GM23248 (cell line): ENCODE measurements around the gene PLA2G4F. TPM values are rescaled to one million over a fixed set of nuclear protein-coding genes. Genes with fewer than 3 reads are reported as not detected.

ENCODE experiments used
- DNase-seq: peaks from one replicate; pipeline ENCODE4 v3.0.0-alpha.2; 2015
- H2AFZ ChIP-seq: fragments of 200-600 bp; sonication (generic); 2 replicates; pipeline ENCODE4 v1.6.1; 2016; ENCODE audit warnings: antibody characterized with exemption
- H3F3A ChIP-seq: fragments of 200-600 bp; sonication (generic); 2 replicates; pipeline ENCODE4 v1.6.1; 2016; ENCODE audit warnings: mild to moderate bottlenecking, antibody characterized with exemption, mixed run types; ENCODE audit not compliant: insufficient read depth
- H3K27ac ChIP-seq: fragments of 200-600 bp; sonication (generic); 2 replicates; pipeline ENCODE4 v1.5.1; 2016; ENCODE audit warnings: mild to moderate bottlenecking
- H3K27me3 ChIP-seq: fragments of 200-600 bp; sonication (generic); replicated peaks from 2 replicates; pipeline ENCODE4 v1.6.1; 2016; ENCODE audit warnings: mild to moderate bottlenecking; ENCODE audit not compliant: insufficient read depth
- H3K36me3 ChIP-seq: fragments of 200-600 bp; sonication (generic); 2 replicates; pipeline ENCODE4 v1.6.1; 2016; ENCODE audit warnings: low read depth, mild to moderate bottlenecking
- H3K4me1 ChIP-seq: fragments of 200-600 bp; sonication (generic); 2 replicates; pipeline ENCODE4 v1.6.1; 2016; ENCODE audit warnings: mild to moderate bottlenecking; ENCODE audit not compliant: insufficient read depth
- H3K4me2 ChIP-seq: fragments of 200-600 bp; sonication (generic); one replicate; pipeline ENCODE4 v1.6.1; 2016; ENCODE audit warnings: mild to moderate bottlenecking; ENCODE audit not compliant: unreplicated experiment
- H3K4me3 ChIP-seq: fragments of 200-600 bp; sonication (generic); 2 replicates; pipeline ENCODE4 v1.5.1; 2016; ENCODE audit warnings: mild to moderate bottlenecking
- H3K79me2 ChIP-seq: fragments of 200-600 bp; sonication (generic); 2 replicates; pipeline ENCODE4 v1.6.1; 2016; ENCODE audit warnings: mild to moderate bottlenecking; ENCODE audit not compliant: insufficient read depth
- H3K9ac ChIP-seq: fragments of 200-600 bp; sonication (generic); 2 replicates; pipeline ENCODE4 v1.6.1; 2016; ENCODE audit warnings: mild to moderate bottlenecking
- H3K9me2 ChIP-seq: fragments of 200-600 bp; sonication (generic); 2 replicates; pipeline ENCODE4 v1.6.1; 2016; ENCODE audit warnings: mixed run types, mild to moderate bottlenecking, moderate library complexity; ENCODE audit not compliant: insufficient read depth
- H3K9me3 ChIP-seq: fragments of 200-600 bp; sonication (generic); one replicate; pipeline ENCODE4 v1.6.1; 2017; ENCODE audit warnings: low read depth
- H4K20me1 ChIP-seq: fragments of 200-600 bp; sonication (generic); 2 replicates; pipeline ENCODE4 v1.6.0; 2016; ENCODE audit not compliant: insufficient read depth
- EZH2 ChIP-seq: fragments of 200-600 bp; sonication (generic); IDR thresholded peaks from 2 replicates; pipeline ENCODE4 v1.6.1; 2018; ENCODE audit warnings: antibody characterized with exemption, mild to moderate bottlenecking; ENCODE audit not compliant: insufficient read depth, poor library complexity, severe bottlenecking
- EZH2phosphoT487 ChIP-seq: fragments of 200-600 bp; sonication (generic); IDR thresholded peaks from 2 replicates; pipeline ENCODE4 v1.6.1; 2018; ENCODE audit warnings: antibody characterized with exemption, moderate library complexity, mild to moderate bottlenecking, low read depth; ENCODE audit not compliant: insufficient read depth
- WGBS, 2 experiments: methylation state at CpG; one replicate each; pipeline ENCODE4 v1.1.6; 2015 to 2017; ENCODE audit warnings: low lambda C conversion rate in 2 of 2, low coverage in 1 of 2; ENCODE audit errors: missing lambda C conversion rate in 2 of 2; 5-methylcytosine and 5-hydroxymethylcytosine counted together
- in situ Hi-C: fragments of 300-500 bp; cut with MboI; formaldehyde crosslinking; loops from 2 replicates; pipeline ENCODE4 v1.15.0; 2020
- polyA plus RNA-seq: library from polyadenylated mRNA; unstranded; fragments of >200 nt; fragmentation: Nextera tagmentation; extraction: Ambion mirVana; gene quantifications from 2 replicates; pipeline ENCODE4 v1.2.1, GENCODE V29; 2016
- total RNA-seq: library from RNA; depleted of rRNA; stranded (reverse); fragments of >200 nt; shearing (Covaris generic); gene quantifications from 2 replicates; pipeline ENCODE4 v1.2.3, GENCODE V29; 2014

Gene PLA2G4F
- total and polyA plus RNA-seq, 2 experiments from 2014 or later: not detected

- peaks cover 27% of the 10 kb centered on the region for H3K27me3 ChIP-seq
- no peak overlapping the region for H3K4me2 ChIP-seq
- H3K4me3 ChIP-seq: no peak overlapping the region
- no peaks in the 10 kb centered on the region for H3K36me3 ChIP-seq
- no peaks in the 10 kb centered on the region for H3F3A ChIP-seq
- H3K9me3 ChIP-seq: no peaks in the 10 kb centered on the region
- H3K9ac ChIP-seq: no peak overlapping the region
- in situ Hi-C loops: no loop called here
- H3K79me2 ChIP-seq: no peaks in the 10 kb centered on the region
- no peaks in the 10 kb centered on the region for H4K20me1 ChIP-seq
- no peak overlapping the region for H3K27ac ChIP-seq
- DNase-seq: no peak
- no peak for TF ChIP-seq EZH2phosphoT487
- TF ChIP-seq EZH2: no peak
- peaks cover 8% of the 10 kb centered on the region for H3K4me1 ChIP-seq
- 84 to 86% methylated on average over 5 of the region's 5 CpGs for WGBS, 2 experiments
- H3K9me2 ChIP-seq: no peaks in the 10 kb centered on the region
- H2AFZ ChIP-seq: no peak overlapping the region
Observed at GRCh38 chr15:42106288-42106687, 50.1 kb downstream of the PLA2G4F start.

GRCh38 chr15:42104095-42104891 is 52.1 kb downstream of the PLA2G4F start:
- H3K4me1 ChIP-seq: peaks cover 8% of the 10 kb centered on the region
- whole genome bisulfite sequencing, 2 experiments: 86 to 90% methylated on average over 11 of the region's 11 CpGs
- no peaks in the 10 kb centered on the region for H4K20me1 ChIP-seq
- no peak overlapping the region for H3K27ac ChIP-seq
- no peaks in the 10 kb centered on the region for H3K36me3 ChIP-seq
- no peak overlapping the region for H3K9ac ChIP-seq
- DNase-seq: peak; percentile 59
- no peaks in the 10 kb centered on the region for H3K9me3 ChIP-seq
- in situ Hi-C loops: no loop called here
- H3K4me2 ChIP-seq: no peak overlapping the region
- H3K9me2 ChIP-seq: no peaks in the 10 kb centered on the region
- H3F3A ChIP-seq: no peaks in the 10 kb centered on the region
- TF ChIP-seq EZH2 (no peak), EZH2phosphoT487 (no peak)
- peaks cover 17% of the 10 kb centered on the region for H3K27me3 ChIP-seq
- H3K4me3 ChIP-seq: no peak overlapping the region
- no peaks in the 10 kb centered on the region for H3K79me2 ChIP-seq
- no peak overlapping the region for H2AFZ ChIP-seq

GRCh38 chr15:42102646-42103235 is 53.7 kb downstream of the PLA2G4F start:
- WGBS, 2 experiments: 73 to 74% methylated on average over 6 of the region's 6 CpGs
- H3K4me2 ChIP-seq: peak overlapping the region; percentile 14

GRCh38 chr15:42101861-42102260 is 54.6 kb downstream of the PLA2G4F start:
- in situ Hi-C loops: no loop called here
- H3K79me2 ChIP-seq: no peaks in the 10 kb centered on the region
- H3K27me3 ChIP-seq: peaks cover 8% of the 10 kb centered on the region; the same call in 1 of the 2 replicates
- H3F3A ChIP-seq: no peaks in the 10 kb centered on the region
- H2AFZ ChIP-seq: no peak overlapping the region
- peaks cover 6% of the 10 kb centered on the region for H3K4me1 ChIP-seq
- no peak for TF ChIP-seq EZH2
- peak; percentile 30 for DNase-seq
- H3K36me3 ChIP-seq: no peaks in the 10 kb centered on the region
- no peaks in the 10 kb centered on the region for H3K9me3 ChIP-seq
- H3K9ac ChIP-seq: no peak overlapping the region
- no peak overlapping the region for H3K27ac ChIP-seq
- H3K9me2 ChIP-seq: no peaks in the 10 kb centered on the region
- no peak overlapping the region for H3K4me2 ChIP-seq
- H4K20me1 ChIP-seq: no peaks in the 10 kb centered on the region
- H3K4me3 ChIP-seq: no peak overlapping the region
- WGBS, 2 experiments: 40 to 41% methylated on average over 1 of the region's 1 CpG

More at GRCh38 chr15:42102646-42103235, 53.7 kb downstream of the PLA2G4F start:
- Histone ChIP-seq H3K36me3 (no peaks in the 10 kb centered on the region), H3K79me2 (no peaks in the 10 kb centered on the region), H3K27me3 (peaks cover 4% of the 10 kb centered on the region; the same call in 1 of the 2 replicates), H3K9me3 (no peaks in the 10 kb centered on the region), H3K4me1 (peaks cover 8% of the 10 kb centered on the region), H4K20me1 (no peaks in the 10 kb centered on the region), H2AFZ (no peak overlapping the region), H3K9me2 (no peaks in the 10 kb centered on the region), H3F3A (no peaks in the 10 kb centered on the region), H3K27ac (no peak overlapping the region), H3K4me3 (no peak overlapping the region), H3K9ac (no peak overlapping the region)
- in situ Hi-C loops: no loop called here
- TF ChIP-seq EZH2phosphoT487 (no peak), EZH2 (no peak)
- DNase-seq: peak; percentile 66
